GM12875 (cell line): Measurements from ENCODE around the gene ZNF813.

ENCODE experiments used
- H3K4me3 ChIP-seq: one replicate; pipeline ENCODE4 v1.5.1; 2011; ENCODE audit warnings: low read depth, low read length, control low read depth
- CTCF ChIP-seq: IDR thresholded peaks from 2 replicates; pipeline ENCODE4 v1.5.1; 2011; ENCODE audit warnings: low read depth, mild to moderate bottlenecking, control low read depth, inconsistent platforms, low read length, moderate library complexity, borderline replicate concordance; ENCODE audit not compliant: insufficient read depth

ZNF813 gene

GRCh38 chr19:53525922-53526321 lies 58.4 kb downstream of the ZNF813 start:
- no peak overlapping the region for H3K4me3 ChIP-seq
- TF ChIP-seq CTCF, result no peak

- H3K4me3 ChIP-seq, result no peak overlapping the region
- no peak for TF ChIP-seq CTCF
Observed at GRCh38 chr19:53530622-53531021, 63.1 kb downstream of the ZNF813 start.

GRCh38 chr19:53531457-53531856 lies 63.9 kb downstream of the ZNF813 start:
- H3K4me3 ChIP-seq, result no peak overlapping the region
- TF ChIP-seq CTCF, result no peak

- H3K4me3 ChIP-seq, result no peak overlapping the region
- TF ChIP-seq CTCF, result no peak
Observed at GRCh38 chr19:53532362-53532761, 64.8 kb downstream of the ZNF813 start.

GRCh38 chr19:53536225-53536548 lies 68.7 kb downstream of the ZNF813 start:
- TF ChIP-seq CTCF, result no peak

GRCh38 chr19:53537121-53537520 lies 69.6 kb downstream of the ZNF813 start:
- no peak for TF ChIP-seq CTCF
- peak overlapping the region; percentile 75 for H3K4me3 ChIP-seq

More at GRCh38 chr19:53536225-53536548, 68.7 kb downstream of the ZNF813 start:
- H3K4me3 ChIP-seq, result no peak overlapping the region

- H3K4me3 ChIP-seq, result peak within 1 kb of the TSS; percentile 75
- TF ChIP-seq CTCF, result peak; percentile 55
Observed at GRCh38 chr19:53537521-53538377, 70.2 kb downstream of the ZNF813 start, which contains the start of gene ZNF331. TSS of gene ZNF331 (plus strand) at chr19:53538145. CDS start at chr19:53569377, 31,232 bp downstream.
